GM21723 (cell line): ENCODE data around the gene WIF1.

ENCODE experiments used
- ATAC-seq: cut with Tn5 transposase; IDR thresholded peaks from one replicate; pipeline ENCODE4 v1.9.1; 2021; ENCODE audit warnings: mild to moderate bottlenecking, moderate library complexity; ENCODE audit not compliant: unreplicated experiment

WIF1 gene

DNA sequence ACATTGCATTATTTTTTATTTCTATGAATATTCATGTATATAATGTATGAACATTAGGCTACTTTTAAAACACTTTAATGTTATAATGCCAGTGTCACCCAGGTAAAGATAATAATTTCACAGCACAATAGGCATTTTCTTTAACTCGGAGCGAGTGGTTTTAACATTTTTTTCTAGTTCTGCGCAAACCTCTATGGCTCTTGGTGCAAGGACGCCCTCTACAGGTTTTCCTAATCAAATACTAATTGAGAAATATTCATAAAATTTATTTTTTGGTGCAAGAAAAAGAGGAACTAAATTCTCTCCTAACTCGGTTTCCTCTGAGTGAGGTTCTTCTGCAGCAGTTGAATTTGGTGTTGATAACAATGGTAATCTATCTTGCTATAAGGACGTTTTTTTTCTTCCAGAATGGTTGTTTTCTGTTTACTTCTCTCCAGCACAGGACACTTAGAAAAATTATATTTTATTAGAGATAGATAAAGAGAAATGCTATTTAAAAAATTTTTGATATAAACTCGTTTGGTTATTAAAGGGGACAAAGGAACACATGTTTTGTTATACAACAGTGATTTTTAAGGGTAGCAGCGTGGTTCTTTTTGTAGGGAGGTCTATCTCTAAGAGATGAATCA lies 2.4 kb upstream of the WIF1 start:
- no peak for ATAC-seq

DNA sequence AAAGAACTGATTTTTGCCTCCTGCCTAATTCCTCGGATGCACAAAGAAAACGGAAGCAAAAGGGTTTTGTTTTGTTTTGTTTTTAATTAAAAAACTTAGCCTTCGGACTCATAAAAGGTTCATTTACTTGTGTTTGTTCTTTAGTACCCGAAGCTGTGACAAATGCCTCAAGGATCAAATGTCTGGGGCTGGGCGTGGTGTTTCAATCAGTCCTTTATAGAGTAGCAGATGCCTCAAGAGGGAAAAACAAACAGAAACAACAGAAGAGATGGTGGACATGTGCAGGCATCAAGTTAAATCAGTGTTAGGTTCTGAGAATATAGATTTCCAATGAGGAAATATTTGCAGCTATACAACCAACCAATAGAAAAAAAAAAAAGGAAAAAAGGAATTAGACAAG lies 1.6 kb upstream of the WIF1 start:
- no peak for ATAC-seq

DNA sequence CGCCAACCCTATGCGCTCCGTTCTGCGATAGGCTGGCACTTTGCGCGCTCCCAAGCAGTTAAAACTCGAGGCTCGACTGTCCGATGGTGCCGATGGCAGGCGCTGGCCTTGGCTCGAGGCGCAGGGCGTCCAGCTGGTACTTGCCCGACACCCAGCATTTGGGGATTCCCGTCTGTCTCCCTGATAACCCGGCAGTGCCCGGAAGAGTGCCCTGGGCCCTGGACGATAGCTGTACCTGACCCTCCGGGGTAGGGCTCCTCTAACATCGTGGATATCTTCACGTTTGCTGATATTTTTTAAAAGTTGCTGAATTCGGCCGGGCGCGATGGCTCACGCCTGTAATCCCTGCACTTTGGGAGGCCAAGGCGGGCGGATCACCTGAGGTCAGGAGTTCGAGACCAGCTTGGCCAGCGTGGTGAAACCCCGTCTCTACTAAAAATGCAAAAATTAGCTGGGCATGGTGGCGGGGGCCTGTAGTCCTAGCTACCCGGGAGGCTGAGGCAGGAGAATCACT lies 908 bp upstream of the WIF1 start:
- ATAC-seq, result no peak

DNA sequence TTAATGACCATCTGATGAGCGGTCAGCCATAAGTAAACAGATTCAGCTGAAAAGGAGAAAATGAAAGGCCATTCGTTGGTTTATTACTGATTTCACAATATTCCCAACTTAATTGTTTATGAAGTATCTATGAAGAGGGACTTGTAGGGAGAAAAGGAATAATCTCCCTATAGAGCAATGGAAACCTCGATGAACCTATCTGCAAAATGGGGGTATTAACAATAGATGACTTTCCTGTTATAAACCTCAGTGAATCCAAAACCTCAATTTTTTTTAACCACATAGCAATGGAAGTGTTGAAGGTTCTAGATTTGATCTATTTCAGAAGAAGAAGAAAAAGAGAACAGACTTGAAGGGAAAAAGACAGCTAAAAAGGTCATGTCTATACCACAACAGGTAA lies 2.0 kb downstream of the WIF1 start:
- no peak for ATAC-seq

DNA sequence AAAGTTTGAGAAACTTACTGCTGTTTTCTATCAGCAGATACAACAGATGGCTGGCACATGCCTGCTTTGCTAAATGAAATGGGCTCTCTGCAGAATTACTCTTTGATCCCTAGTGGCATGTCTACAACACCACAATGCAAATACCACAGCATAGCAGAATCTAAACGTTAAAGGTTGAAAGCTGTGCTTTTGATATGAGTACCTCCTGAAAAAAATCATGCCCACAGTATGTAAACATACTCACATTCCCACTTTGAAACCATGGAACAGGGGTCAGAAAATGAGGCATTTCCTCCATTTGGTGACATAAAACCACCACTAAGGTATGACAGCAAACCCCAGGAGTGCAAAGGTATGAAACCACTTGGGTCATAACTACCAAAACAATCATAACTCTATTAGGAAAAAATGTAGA lies 7.5 kb downstream of the WIF1 start:
- no peak for ATAC-seq

DNA sequence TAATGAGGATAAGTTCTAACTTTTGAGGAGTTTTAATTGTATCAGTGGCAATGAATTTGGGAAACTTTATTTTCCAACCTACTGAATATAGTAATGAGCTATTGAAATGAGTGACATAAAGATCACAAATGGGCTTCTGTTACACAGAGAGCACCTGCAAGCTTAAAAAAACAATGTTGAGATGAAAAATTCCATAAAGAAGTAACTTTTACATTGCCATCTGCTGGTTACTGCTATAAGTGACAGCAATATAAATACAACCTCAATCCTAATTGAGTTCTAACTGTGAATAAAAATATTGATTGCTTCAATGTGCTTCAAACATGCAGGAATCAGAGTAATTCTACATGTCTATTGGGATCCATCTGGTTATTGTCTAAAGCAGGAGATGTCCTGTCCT lies 14.2 kb downstream of the WIF1 start:
- no peak for ATAC-seq

DNA sequence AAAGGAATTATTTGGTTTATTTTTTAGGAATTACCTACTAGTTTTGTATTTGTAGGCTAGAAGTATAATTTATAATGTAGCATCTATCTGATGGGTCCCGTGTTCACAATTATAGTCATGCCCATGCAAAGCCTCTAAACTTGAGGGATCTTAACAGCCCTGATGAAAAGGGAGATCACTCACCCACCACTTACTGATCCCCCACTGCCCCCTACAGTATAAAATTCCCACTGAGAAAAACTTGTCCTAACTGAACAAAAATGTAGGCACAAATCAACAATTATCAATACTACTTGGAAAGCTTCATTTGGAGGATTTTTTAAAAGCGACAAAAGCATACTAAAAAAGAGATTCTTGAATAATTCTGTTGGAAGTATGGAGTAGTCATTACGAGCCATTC lies 21.0 kb downstream of the WIF1 start:
- ATAC-seq, result no peak

DNA sequence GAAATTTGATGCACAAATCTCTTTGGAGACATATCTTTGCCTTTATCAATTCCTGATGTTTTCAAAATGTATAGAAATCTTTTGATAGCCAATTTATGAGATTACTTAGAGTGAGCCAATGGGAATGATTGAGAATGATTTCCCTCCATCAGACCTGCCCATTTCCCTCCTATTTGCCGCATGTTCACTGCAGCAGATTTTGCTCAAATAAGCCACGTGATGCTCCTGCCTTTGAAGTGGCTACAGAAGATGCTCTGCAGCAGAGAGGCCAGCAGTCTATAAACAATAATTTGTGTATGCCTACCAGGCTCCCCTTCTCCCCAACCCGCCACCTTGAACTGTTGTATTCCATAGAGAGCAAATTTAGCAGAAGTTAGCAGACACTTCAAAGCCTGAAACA lies 21.9 kb downstream of the WIF1 start:
- ATAC-seq, result no peak

DNA sequence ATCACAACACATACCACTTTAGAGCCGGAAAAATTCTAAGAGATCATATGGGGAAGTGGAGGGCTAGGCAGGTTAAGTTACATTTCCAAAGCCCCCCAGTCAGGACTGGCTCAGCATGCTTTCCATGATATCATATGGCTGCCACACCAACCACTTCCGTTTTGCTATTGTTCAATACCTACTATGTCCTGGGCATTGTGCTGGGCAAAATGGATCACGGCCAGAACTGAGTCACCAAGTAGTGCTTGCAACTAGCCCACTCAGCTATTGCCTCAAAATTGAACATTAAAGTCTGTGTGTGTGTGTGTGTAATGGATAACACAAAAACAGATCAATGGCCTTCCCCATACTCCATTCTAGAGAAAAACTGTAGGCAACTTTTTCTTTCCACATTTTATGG lies 22.7 kb downstream of the WIF1 start:
- no peak for ATAC-seq

DNA sequence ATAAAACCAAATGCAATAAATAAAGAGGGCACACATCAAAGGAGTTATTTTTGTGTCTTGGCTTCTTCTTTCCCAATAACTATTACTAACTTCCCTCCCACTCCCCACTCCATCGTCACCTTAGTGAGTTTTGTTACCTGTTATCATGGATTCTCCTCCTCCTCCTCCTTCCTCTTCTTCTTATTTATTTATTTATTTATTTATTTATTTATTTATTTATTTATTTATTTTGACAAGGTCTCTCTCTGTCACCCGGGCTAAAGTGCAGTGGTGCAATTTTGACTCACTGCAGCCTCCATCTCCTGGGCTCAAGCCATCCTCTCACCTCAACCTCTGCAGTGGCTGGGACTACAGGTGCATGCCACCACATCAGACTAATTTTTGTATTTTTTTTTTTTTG lies 26.4 kb downstream of the WIF1 start:
- ATAC-seq, result no peak

DNA sequence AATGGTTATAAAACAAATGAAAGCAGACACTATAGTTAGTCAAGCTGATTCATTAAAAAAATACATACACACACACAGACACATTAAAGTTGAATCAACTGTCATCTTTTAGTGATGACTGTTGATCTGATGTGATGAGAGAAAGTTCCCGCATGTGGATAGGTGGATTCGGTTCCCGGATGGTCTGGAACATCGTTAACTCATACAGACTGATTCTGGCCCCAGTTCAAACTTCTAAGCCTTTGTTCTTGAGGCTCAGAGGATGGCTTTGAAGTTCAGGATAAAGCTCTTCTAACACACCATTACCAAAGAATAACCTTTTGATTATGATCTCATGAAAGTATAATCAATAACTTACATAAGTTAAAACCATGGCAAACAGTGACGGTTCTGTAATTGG lies 27.5 kb downstream of the WIF1 start:
- no peak for ATAC-seq

DNA sequence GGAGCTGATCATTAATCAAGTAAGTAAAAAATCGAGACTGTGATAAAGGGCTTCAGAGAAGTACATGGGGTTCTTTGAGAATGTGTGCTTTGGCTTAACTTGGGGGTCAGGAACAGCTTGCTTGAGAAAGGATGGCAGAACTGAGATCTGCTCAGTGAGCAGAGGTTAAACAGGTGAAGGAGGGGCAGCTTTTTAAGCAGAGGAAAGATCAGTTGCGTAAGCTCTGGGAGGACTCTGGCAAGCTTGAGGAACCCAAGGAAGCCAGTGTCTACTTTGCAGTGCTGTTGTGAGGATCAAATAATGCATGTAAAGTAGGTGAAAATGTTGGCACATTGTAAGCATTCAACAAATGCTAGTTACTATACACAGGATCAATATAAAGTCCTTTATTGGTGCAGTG lies 30.6 kb downstream of the WIF1 start:
- ATAC-seq, result no peak

DNA sequence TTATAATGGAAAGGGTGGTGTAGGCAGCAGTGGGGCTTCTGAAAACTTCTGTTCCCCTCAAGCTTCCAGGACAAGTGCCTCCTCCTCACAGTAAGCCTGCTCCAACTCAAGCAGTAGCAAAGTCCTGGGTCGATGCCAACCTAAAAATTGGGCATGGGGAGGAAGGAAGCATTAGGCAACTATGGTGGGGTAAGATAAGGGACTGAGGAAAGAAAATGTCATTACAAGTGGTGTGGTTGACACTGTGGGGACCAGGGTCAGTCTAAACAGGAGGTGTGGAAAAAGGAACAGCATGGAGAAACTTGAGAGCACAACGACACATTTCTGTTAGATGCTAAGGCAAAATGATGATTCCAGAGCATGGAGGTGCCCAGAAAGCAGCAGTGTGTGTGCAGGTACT lies 34.9 kb downstream of the WIF1 start:
- no peak for ATAC-seq

DNA sequence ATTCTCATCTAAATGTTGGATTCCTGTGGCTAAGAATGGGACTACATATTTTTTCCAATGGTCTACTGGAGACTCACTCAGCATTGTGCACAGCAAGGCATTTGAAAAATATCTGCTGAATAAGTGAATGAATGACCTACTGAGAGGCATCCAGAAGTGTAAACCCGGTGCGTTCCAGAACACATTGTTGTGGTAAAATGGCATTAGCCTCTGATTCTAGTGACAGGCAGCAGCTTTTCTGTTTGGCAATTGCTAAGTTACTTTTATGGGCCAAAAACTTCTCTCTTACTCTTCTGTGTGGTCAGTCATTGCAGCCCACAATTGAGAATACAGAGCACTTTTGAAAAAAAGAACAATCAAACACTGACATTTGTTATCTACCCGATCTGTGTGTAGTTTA lies 36.5 kb downstream of the WIF1 start:
- ATAC-seq, result no peak

DNA sequence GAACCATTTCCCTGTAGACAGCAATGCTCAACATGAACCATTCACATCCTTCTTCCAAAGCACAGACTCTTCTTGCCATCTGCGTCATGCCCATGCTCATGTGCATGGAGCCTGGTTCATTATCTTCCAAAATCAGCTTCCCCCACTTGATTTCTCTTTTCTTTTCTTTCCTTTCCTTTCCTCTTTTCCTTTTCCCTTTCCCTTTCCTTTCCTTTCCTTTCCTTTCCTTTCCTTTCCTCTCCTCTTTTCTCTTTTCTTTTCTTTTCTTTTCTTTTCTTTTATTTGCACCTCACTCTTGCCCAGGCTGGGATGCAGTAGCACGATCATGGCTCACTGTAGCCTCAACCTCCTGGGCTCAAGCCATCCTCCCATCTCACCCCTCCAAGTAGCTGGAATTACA lies 37.5 kb downstream of the WIF1 start:
- no peak for ATAC-seq

DNA sequence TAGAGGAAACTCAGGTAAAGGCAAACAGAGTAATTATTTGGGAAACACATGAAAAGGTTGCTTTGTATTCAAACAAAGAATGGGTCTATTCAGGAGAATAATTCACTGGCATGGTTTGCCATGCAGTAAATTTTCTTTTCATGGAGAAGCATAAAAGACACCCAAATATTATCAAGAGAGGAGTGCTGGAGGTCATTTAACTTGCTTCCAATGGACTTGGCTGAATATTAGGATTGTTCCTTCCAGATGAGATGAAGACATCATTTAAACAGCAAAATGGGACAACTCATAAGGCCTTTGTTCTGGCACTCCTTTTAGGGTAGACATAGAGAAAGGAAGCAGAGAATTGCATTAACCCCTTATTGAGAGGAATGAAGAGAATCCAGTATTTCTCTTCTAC lies 38.7 kb downstream of the WIF1 start:
- ATAC-seq, result no peak

DNA sequence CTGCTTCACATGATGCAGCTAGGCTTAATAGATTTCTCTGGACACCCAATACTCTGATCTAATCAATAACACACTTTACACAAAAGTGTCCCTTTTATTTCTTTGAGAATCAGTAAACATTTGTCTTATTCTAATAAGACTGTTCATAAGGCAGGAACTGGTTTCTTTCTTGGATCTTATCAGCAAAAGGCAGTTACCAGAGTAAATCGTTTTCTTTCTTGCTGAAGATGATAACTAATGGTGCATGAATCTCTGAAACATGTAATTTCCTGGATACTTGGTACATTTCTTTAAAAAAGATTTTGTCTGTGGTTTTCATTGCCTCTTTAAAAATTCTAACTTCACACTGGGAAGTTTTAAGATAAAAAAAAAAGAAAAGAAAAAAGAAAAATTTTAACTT lies 39.6 kb downstream of the WIF1 start:
- no peak for ATAC-seq

DNA sequence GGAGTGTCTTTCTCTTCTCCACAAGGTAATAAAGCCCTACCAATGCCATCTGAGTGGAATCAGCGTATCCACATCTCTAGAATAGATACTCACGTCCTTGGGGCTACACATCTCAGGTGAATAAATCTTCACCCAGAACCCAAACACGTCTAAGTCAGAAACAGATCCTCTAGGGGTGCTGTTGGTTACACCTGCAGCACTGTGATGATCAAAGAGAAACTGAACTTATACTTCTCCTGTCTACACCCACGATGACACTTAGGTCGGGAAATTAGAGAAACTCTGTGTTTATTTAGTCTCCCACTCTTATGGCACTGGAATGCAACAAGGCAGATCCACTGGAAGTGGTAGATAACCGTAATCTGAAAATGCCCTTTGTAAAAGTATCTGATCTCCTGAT lies 46.2 kb downstream of the WIF1 start:
- no peak for ATAC-seq

DNA sequence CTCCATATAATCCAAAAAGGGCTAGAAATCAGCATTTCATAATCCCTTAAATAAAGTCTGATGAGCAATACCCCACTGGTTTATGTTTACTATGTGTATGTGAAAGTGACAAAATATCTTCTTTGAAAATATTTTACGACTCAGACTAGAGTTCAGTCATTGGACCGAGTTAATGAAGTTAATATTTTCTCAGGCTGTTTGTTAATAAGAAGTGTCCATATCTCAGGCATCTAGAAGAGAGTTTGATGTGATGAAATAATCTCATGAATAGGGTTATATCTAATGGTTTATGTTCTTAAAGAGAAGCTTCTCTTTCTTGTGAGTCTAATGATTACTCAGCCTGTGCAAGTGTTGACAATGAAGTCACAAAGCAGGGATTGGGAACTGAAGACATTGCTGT lies 51.8 kb downstream of the WIF1 start:
- no peak for ATAC-seq

DNA sequence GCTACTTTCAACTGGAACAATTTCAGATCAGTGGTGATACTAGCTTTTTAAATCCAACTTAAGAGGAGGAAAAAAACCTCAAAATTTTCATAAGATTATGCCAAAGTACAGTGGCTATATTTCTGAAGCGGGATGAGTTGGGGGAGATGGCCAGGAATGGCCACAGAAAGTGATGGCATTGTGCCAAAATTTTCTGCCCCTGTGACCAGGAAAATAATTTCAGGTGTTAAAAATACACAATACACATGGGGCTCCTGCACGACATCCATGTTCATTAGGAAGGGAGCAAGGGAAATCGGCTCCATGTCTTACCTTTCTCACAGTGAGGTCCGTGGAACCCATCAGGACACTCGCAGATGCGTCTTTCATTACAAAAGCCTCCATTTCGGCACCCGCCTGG lies 53.7 kb downstream of the WIF1 start:
- ATAC-seq, result no peak

DNA sequence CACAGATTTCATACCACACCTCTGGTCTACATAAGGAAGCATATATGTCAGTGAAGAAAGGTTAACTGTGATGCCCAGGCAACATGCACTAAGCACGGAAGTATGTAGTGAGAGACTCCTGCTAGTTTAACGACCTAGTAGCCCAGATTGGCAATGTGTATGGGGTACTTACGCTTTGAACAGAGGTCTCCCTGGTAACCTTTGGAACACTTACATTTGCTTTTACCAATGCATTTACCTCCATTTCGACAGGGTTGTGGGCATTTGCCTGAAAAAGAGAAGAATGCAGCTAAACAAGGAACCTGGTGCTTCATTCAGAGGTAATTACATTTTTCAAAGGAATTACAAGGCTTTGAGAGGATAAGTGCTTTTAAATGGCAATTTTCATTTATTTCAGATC lies 65.2 kb downstream of the WIF1 start:
- ATAC-seq, result no peak

DNA sequence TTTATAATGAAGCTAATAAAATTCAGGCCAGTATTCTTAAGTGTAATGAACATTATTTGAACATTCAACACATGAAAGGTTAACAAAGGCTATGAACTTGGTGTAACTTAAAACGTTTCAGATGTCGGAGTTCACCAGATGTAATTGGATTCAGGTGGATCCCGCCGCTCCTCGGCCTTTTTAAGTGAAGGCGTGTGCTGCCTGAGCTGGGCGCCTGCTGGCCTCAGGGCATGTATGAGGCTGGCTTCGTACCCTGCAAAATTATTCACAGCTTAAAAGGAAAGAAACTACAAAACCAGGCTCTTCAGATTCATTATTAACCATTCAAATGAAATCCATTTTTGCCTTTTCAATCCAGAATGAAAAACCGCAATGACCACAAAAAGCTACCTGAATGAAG lies 69.9 kb downstream of the WIF1 start:
- ATAC-seq, result no peak

DNA sequence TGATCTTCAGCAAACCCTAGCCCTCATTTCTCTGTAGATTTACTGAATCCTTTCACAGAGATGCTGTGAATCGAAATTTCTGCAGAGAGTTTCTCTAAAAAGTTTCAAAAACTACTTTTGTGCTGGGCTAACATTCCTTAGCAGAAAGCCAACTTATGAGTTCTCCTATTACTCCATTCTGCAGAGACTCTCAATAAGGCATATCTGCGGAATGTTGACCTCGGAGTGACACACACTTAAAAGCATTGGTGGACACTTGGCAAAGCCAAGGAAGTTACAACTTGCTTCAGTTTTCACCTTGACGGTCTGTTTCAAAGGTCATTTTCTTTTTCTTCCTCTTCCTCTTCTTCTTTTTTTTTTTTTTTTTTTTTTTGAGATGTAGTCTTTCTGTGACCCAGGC lies 75.8 kb downstream of the WIF1 start:
- ATAC-seq, result no peak

DNA sequence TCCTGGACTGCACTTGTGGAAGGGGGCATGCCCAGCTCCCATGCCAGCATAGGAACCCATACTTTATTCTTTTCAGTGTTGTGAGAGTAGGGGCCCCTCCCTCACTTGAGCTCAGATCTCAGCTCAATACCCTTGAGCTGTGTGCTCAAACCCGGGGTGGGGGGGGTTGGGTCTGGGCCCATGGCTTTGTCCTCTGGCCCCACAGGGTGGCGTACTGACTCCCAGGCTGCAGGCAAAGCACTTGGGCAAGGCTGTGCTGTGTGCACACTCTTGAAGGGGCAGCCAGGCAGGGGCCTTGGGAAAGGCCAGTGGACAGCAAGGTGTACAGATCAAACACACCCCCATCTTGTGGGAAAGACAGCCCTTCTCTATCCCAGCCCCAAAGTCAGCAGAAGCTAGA lies 81.8 kb downstream of the WIF1 start:
- no peak for ATAC-seq
